ENCODE measurements around the gene RANBP17.

DNA sequence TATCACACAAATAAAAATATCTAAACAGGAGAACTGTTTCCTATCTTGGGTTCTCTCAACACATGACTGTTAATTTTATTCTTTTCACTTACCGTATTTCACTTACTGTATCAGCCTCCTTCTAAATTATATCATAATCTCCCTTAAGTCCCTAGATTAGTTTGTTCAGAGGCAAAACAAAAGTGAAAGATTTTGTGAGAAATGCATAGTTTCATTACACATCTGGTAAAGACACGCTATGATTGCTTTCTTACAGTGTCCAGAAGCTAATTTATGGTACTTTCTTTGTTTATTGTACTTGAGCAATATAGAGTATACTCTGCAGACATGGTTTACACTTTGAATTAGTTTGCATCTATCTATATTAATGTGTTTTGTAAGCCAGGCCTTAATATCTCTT, 287.5 kb downstream of the RANBP17 start:
- TF ChIP-seq, protein P1, sequence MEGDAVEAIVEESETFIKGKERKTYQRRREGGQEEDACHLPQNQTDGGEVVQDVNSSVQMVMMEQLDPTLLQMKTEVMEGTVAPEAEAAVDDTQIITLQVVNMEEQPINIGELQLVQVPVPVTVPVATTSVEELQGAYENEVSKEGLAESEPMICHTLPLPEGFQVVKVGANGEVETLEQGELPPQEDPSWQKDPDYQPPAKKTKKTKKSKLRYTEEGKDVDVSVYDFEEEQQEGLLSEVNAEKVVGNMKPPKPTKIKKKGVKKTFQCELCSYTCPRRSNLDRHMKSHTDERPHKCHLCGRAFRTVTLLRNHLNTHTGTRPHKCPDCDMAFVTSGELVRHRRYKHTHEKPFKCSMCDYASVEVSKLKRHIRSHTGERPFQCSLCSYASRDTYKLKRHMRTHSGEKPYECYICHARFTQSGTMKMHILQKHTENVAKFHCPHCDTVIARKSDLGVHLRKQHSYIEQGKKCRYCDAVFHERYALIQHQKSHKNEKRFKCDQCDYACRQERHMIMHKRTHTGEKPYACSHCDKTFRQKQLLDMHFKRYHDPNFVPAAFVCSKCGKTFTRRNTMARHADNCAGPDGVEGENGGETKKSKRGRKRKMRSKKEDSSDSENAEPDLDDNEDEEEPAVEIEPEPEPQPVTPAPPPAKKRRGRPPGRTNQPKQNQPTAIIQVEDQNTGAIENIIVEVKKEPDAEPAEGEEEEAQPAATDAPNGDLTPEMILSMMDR (IDR thresholded peaks at IDR 0.05) = no peak
- no peak for TF ChIP-seq POLR2A (IDR thresholded peaks at IDR 0.05)
